Spleen (tissue), 7 donors: ENCODE measurements around the gene MYCN.

Experiments used
- CTCF ChIP-seq, 11 experiments: fragments of 200-600 bp in 7 of 11; fragments of 450-650 bp in 4 of 11; sonication (generic) in 4 of 11; IDR thresholded peaks in 8 of 11; conservative IDR thresholded peaks in 3 of 11; 1 replicate in 7 of 11; 2 replicates in 4 of 11; pipeline versions ENCODE4 v1.4.0 to v1.8.0; 2016 to 2021; ENCODE audit warnings: antibody characterized with exemption in 11 of 11, inconsistent platforms in 4 of 11, mild to moderate bottlenecking in 1 of 11
- POLR2A ChIP-seq, 3 donors: fragments of 450-650 bp; IDR thresholded peaks; one replicate each; pipeline ENCODE4 v1.5.1; 2017; ENCODE audit warnings: antibody characterized with exemption in 3 of 3, mild to moderate bottlenecking in 1 of 3
- POLR2AphosphoS5 ChIP-seq, 3 donors: sonication (generic); formaldehyde crosslinking; IDR thresholded peaks; one replicate each; pipeline ENCODE4 v1.5.1; 2017; ENCODE audit warnings: antibody characterized with exemption in 3 of 3
- donor health status: DM: no; HTN: no; CAD: no; lungs with moderate emphysema.
- donor health status: DM: no; HTN: no; CAD: no.
- donor health status: DM: no; HTN: no; CAD: no.

- TF ChIP-seq POLR2AphosphoS5 (IDR thresholded peaks at IDR 0.05) (no peak), CTCF (IDR thresholded peaks at IDR 0.05 in 8 of 11, conservative IDR thresholded peaks at IDR 0.05 in 3 of 11) (no peak), POLR2A (IDR thresholded peaks at IDR 0.05) (no peak)
Observed at GRCh38 chr2:15975261-15975600, 34.9 kb downstream of the MYCN start.
